PFSK-1 (cell line): ENCODE data around the gene SPPL2C.

Experiments used
- FOXP2 ChIP-seq: optimal IDR thresholded peaks from 2 replicates; pipeline ENCODE3; 2011; ENCODE audit warnings: borderline replicate concordance, control low read depth, inconsistent platforms; ENCODE audit not compliant: insufficient read depth; ENCODE audit errors: extremely low read length, extremely low read depth
- POLR2AphosphoS5 ChIP-seq: IDR thresholded peaks from 2 replicates; pipeline ENCODE4 v1.6.1; 2012; ENCODE audit warnings: low read depth, mild to moderate bottlenecking, control low read depth, low read length, moderate library complexity
- SIN3A ChIP-seq: IDR thresholded peaks from 2 replicates; pipeline ENCODE4 v1.6.1; 2012; ENCODE audit warnings: mild to moderate bottlenecking, low read length, moderate library complexity, borderline replicate concordance; ENCODE audit not compliant: insufficient read depth
- TAF1 ChIP-seq: IDR thresholded peaks from 2 replicates; pipeline ENCODE4 v1.6.1; 2012; ENCODE audit warnings: low read length, control low read depth, borderline replicate concordance; ENCODE audit not compliant: insufficient read depth
- TF ChIP-seq, protein P1 (sequence below), 2 experiments: IDR thresholded peaks; 2 replicates each; pipeline versions ENCODE4 v1.6.1 to v1.8.0; 2011 to 2012; ENCODE audit warnings: low read depth in 2 of 2, low read length in 2 of 2, control low read depth in 1 of 2, inconsistent platforms in 1 of 2, mild to moderate bottlenecking in 1 of 2, moderate library complexity in 1 of 2; ENCODE audit not compliant: insufficient read depth in 1 of 2

The SPPL2C gene

DNA sequence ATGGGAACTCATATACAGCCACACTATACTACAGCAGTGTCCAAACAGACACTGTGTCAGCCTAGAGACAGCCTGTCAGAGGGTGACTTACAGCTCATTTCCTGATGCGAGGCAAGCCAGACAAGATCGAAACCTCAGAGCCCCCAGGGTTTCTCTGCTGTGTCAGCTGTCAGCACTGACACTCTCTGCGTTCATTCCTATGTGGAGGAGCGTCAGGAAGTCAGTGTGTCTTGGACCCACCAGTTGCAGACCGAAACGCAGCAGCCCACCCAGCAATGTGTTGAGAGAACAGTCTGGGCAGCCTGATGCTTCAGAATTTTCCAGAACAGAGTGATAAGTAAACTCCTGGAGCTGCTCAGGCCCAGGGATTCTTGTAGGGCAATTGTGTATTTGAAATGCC lies 29.0 kb downstream of the SPPL2C start:
- peak; percentile 13; the same call in 1 of the 2 replicates for TF ChIP-seq SIN3A
- TF ChIP-seq, protein P1, sequence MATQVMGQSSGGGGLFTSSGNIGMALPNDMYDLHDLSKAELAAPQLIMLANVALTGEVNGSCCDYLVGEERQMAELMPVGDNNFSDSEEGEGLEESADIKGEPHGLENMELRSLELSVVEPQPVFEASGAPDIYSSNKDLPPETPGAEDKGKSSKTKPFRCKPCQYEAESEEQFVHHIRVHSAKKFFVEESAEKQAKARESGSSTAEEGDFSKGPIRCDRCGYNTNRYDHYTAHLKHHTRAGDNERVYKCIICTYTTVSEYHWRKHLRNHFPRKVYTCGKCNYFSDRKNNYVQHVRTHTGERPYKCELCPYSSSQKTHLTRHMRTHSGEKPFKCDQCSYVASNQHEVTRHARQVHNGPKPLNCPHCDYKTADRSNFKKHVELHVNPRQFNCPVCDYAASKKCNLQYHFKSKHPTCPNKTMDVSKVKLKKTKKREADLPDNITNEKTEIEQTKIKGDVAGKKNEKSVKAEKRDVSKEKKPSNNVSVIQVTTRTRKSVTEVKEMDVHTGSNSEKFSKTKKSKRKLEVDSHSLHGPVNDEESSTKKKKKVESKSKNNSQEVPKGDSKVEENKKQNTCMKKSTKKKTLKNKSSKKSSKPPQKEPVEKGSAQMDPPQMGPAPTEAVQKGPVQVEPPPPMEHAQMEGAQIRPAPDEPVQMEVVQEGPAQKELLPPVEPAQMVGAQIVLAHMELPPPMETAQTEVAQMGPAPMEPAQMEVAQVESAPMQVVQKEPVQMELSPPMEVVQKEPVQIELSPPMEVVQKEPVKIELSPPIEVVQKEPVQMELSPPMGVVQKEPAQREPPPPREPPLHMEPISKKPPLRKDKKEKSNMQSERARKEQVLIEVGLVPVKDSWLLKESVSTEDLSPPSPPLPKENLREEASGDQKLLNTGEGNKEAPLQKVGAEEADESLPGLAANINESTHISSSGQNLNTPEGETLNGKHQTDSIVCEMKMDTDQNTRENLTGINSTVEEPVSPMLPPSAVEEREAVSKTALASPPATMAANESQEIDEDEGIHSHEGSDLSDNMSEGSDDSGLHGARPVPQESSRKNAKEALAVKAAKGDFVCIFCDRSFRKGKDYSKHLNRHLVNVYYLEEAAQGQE (IDR thresholded peaks at IDR 0.05; ENCODE audit: insufficient read depth in 1 of 2, low read depth in 2 of 2, low read length in 2 of 2): no peak
- TF ChIP-seq FOXP2: peak; percentile 68
- no peak for TF ChIP-seq POLR2AphosphoS5

DNA sequence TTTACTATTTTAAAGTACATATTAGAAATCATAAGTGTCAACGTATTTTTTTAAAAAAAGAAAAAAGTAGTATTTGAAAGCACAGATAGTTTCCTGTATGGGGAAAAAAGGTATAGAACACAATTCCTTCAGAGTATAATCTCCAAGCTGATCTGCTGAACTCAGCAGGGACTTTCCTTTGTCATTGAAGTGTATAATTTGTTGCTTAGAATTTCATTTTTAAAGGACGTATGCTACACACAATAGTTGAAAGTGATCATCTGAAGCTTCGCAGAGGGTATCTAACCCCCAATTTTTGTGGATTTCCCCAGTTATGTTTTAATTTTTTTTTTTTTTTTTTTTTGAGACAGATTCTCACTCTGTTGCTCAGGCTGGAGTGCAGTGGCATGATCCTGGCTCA lies 29.5 kb downstream of the SPPL2C start:
- TF ChIP-seq, protein P1 (IDR thresholded peaks at IDR 0.05; ENCODE audit: insufficient read depth in 1 of 2, low read depth in 2 of 2, low read length in 2 of 2): no peak
- TF ChIP-seq FOXP2 (no peak), POLR2AphosphoS5 (no peak), TAF1 (no peak), SIN3A (no peak)

DNA sequence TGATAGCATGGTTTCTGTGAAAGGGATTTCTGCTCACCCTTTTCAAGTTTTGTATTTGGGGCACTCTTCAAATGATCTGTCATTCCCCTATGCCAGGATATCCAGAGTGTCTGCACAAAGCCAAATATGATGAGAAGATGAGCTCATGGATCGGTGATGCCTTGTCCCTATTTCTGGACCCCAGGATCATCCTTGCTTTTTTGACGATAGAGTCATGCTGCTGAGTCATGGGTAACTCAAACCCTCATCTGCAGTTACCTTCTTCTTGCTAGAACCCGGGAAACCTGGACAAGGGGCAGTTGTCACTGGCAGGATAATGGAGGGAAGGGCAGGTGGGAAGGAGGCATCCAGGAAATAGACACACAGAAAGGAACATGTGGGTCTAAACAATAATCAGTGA lies 31.9 kb downstream of the SPPL2C start:
- TF ChIP-seq POLR2AphosphoS5: no peak
- no peak for TF ChIP-seq SIN3A
- TF ChIP-seq, protein P1 (IDR thresholded peaks at IDR 0.05; ENCODE audit: insufficient read depth in 1 of 2, low read depth in 2 of 2, low read length in 2 of 2): no peak
- TF ChIP-seq FOXP2: no peak
- no peak for TF ChIP-seq TAF1

DNA sequence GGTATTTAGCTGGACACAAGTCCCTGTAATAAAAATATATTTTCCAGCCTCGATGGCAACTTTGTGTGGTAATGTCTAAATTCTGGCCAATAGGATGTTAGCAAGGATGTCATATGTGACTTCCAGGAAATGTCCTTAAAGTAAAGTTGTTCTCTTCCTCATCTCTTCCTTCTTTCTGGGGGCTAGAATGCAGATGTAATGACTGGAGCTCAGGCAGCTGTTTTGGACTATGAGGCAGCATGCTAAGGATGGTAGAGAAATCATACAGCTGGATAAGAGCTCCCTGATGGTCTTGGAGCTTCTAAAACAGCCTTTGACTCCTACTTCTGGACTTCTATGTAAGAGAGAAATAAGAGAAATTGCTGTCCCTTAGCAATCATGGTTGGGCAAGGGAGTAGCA lies 32.8 kb downstream of the SPPL2C start:
- TF ChIP-seq, protein P1 (IDR thresholded peaks at IDR 0.05; ENCODE audit: insufficient read depth in 1 of 2, low read depth in 2 of 2, low read length in 2 of 2): no peak
- TF ChIP-seq SIN3A (no peak), TAF1 (no peak), POLR2AphosphoS5 (no peak), FOXP2 (no peak)

DNA sequence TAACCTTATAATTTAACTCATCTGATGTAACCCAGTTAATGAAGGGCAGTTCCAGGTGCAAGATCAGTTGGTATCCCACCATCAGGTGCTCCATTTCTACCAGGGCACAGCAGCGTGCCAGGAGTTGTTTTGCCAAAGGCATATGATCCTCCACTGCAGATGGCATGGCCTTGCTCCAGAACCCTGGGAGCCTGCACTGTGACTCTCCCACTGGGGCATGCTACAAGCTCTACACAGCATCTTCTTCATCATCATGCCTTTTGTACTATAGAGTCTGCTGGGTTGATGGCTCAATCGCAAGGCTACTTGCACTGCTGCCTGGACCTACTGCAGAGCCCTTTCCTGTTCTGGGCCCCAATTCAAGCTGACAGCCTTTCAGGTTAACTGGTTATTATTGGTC lies 38.4 kb downstream of the SPPL2C start:
- TF ChIP-seq, protein P1 (IDR thresholded peaks at IDR 0.05; ENCODE audit: insufficient read depth in 1 of 2, low read depth in 2 of 2, low read length in 2 of 2): no peak
- TF ChIP-seq FOXP2 (no peak), SIN3A (no peak), POLR2AphosphoS5 (no peak), TAF1 (no peak)
